Cardiac septum (tissue), 1 donor: Measurements from ENCODE around the gene VILL. TPM values are rescaled to one million over a fixed set of nuclear protein-coding genes. Genes with fewer than 3 reads are reported as not detected.
"Not testable (repeated sequence)": the region's sequence is repeated elsewhere in the genome, so short reads cannot be mapped to it uniquely, and the experiment has no call there.

Source experiments
- DNase-seq: peaks from one replicate; pipeline ENCODE4 v3.0.0-alpha.2; 2020; ENCODE audit warnings: low spot score
- intact Hi-C: fragments of 100-400 bp; cut with DNase I; formaldehyde crosslinking; loops from one replicate; pipeline ENCODE4 v1.14.0; 2022
- total RNA-seq: library from RNA; stranded (reverse); fragmentation: NEBNext Ultra II Directional; extraction: Animal tissue kit (Norgen Biotek cat#: 25700); gene quantifications from one replicate; pipeline ENCODE4 v1.2.1, GENCODE V29; 2021
- donor health status: DM: no; HTN: no; CAD: no.

Gene VILL
- total RNA-seq, 1 donor from 2014 or later, result 2.6 TPM

DNA sequence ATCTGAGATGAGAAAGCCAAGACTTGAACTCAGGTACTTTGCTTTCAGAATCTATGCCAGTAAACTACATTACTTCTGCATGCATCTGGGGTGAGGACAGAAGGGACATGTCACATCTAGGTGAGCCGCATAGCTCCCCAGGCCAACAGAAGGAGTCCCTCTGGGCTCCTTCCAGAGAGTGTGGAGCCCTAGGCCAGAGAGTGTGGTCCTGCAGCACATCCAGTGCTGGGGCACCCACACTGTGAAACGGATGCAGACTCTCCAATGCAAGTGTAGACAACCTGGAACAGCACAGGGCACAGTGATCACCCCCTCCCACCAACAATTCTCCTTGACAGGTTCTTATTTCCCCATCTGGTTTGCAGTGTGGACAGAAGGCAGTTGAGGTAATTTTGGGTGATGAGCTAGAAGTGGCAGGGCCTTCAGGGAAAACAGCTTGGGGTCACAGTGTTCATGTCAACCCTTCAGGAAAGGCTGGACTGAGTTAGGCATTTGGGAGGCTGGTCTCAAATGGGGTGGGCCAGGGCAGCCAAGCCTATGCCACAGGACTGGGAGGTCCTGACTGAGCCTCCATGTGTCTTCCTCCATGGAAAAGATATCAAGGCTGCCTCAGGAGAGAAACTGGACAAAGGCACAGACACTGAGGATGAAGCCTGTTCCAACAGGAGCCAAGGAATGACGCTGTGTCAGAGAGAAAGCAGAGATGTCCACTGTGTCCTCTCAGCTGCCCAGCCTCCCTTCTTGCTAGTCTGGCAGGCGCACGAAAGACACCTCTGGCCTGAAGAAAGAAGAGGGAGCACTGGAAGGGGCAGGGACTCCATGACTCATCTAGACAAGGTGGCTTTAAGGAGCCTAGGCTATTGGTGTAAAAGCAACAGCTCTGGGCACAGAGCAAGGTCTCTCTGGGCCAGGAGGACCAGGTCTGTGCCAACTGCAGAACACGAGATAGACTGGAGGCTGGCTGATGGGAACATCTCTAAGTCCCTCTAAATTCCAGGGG, 37.2 kb downstream of the VILL start:
- intact Hi-C loops, result no loop called here
- peak; percentile 63 for DNase-seq

DNA sequence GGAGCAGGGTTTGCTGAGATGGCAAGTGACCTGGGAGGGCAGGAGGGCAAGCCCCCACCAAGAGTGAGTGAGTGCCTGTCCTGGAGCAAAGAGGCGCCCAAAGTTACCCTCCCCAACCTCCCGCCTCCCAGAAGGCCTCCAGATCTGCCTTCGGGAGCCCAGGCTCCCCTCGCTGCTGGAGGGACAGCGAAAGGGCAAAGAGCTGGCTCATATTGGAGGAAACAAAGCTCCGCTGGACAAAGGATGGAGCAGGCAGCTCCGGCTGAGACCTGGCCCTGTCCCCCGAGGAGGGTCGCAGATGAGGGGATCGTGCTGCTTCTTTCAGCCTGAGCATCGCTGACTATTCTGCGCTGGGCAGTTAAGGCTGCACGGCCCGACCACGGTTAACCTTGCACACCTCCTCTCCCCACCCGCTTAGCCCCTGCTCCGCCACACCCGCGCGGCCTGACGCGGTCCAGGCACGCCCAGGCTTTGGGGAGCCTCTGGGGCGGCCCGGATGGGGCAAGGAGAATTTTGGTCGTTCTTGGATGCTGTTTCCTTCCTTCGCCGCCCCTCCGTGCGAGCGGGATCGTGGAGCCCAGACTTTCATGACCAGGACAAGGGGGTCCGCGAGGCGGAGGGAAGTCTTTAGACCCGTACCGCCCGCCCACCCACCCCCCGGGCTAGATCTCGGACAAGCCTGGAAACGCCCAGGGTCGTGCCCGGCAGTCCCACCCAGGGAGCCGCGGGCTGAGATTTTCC, 38.2 kb downstream of the VILL start:
- DNase-seq, result no peak

DNA sequence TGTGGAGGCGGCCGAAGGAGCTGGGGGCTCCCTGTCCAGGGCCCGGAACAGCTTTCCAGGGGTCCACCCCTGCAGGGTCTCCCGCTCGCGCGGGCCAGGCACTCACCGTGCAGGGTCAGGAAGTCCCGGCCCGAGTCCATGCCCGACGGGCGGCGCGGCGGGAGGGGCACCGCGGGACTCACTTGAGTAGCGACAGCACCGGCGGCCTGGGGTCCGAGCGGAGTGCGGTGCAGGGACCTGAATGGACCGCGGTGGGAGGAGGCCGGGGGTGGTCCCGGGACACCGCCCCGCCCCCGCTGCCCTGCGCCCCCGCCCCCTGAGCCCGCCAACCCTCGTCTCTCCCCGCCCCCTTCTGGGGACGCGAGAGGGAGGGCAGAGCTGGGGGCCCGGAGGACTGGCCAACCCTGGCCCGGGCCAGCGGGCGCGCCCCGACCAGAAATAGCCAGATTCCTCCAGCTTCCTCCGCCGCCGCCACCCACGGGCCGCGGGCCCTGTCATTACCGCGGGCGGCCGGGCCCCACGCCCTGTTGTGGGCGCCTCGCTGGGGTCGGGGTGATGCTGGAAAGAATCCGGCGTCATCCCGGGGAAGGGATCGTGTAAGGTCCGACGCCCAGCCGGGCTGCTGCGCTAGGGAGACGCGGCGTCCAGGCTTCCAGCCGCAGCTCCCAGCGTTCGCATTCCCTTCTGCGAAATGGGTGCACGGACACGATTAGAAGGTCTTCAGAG, 39.0 kb downstream of the VILL start, which contains the start of gene PLCD1:
TSS of gene PLCD1 (minus strand) at position 243 of the 726 bp plus-strand sequence. CDS start at position 140, 103 bp downstream.
- intact Hi-C loops, result no loop called here
- DNase-seq, result peak; percentile 84

More for the DNA sequence above, 38.2 kb downstream of the VILL start:
- intact Hi-C loops, result no loop called here

DNA sequence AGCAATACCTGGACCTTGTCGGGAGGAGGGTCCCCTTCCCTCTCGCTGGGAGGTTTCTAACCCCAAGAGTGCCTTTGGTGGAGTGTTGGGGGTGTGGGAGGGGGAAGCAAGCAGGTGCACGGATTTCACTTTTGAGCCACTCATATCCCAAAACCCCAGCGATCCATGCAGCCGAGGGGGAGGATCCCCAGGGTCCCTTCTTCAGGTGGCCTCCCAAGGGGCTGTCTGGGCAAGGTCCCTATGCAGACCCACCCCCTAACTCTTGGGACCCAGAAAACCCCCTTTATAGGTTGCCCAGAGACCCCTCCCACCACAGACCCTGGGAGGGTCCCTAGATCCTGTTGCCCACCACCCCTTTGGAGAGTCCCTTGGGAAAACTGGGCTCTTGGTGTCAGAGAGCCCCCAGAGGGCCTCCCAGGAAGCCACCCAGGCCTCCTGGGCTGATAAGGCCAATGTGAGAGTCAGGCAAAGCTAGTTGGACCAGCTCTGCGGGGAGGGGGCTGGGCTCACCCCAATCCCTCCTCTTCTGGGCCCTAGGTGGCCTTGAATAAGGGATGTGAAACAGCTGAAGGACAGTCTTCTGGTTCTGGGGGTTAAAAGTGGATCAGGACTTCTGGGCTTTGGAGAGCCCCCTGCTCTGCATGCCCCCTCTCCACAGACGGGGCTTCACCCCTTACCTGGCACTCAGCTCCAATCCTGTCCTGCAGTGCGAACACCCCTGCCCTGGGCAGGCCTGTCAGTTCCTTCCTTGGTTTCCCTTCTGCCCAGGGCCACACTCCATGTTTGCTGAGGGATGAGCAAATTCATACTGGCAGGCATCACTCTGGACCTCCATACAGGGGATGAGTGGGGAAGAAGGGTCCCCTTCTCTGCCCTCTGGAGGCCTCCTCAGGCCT, 39.8 kb downstream of the VILL start:
- intact Hi-C loops, result no loop called here
- no peak for DNase-seq

DNA sequence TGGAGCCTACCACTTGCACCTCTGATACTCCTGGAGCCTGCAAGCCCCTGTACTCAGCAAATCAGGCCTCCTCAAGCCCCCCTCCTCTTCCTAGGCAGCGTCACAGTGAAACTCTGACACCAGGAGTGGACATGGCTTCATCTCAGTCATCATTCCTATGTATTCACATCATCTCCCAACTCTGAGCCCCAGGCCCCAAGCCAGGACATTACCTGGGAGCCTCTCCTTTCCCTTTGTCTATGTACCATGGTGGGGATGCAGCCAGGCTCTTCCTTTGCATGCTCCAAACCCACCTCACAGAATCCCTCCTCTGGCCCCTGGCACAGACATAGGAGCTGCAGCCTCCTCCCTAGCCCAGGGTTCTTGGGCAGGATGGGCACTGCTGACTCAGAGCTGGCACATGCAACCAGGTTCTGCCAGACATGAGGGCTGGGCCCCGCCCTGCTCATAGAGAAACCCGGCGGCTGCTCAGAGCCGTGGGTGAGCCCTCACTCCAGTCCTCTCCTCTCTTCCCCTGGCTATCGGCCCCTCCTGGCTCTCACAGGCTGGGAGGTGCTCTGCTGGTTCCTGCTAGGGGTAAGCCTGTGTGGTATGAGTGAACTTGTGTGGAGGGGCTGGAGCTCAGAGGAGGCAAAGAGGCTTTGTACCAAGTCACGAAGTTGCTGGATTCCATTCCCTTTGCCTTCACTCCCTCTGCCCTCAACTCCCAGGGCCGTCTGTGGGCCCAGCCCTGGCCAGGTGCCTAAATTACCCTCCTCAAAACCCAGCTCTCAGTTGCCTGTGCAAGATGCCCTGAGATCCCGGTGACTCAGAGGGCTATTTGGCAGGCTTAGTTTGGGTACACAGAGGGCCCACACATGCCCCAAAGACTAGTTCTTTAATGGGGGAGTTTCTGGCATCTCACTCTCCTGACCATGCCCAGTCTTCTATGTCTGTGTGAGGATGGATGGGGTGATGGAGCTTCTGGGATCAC, 40.7 kb downstream of the VILL start:
- peak; percentile 82 for DNase-seq
- intact Hi-C loops, result no loop called here

DNA sequence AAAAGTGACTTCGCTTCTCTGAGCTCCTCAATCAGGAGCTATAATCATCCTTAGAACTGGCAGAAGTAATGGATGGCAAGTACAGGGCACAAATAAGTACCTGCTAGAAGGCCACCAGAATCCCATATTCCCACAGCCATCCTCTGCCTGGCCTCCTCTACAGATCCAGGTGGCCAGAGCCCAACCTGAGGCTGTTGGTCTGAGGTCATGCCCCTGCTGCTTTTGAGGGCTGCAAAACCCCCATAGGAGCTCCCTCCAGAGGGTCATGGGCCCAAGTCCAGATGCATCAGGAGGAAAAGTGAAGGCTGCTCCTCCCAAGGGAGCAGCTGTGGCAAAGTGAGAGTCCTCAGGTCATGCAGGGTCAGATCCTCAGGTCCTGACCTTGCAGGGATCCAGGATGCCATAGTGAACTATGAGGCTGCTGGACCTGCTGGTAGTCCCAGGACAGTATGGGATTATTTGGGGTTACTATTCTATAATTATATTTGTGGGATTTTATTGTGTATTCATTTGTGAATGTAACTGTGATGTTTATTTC, 41.8 kb downstream of the VILL start:
- intact Hi-C loops, result no loop called here
- no peak for DNase-seq

DNA sequence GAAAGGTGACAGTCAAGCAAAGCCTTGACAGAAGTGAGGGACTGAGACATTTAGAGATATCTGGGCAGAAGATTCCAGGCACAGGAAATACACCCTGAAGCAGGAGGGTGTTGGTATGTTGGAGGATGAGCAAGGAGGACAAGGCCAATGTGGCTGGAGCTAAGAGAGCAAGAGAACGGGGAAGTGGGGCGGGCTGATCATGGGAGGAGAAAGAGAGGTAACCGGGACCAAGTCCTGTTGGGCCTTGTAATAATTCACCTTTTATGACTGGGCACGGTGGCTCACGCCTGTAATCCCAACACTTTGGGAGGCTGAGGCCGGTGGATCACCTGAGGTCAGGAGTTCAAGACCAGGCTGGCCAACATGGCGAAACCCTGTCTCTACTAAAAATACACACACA, 43.0 kb downstream of the VILL start:
- intact Hi-C loops, DNase-seq: not testable (repeated sequence)

DNA sequence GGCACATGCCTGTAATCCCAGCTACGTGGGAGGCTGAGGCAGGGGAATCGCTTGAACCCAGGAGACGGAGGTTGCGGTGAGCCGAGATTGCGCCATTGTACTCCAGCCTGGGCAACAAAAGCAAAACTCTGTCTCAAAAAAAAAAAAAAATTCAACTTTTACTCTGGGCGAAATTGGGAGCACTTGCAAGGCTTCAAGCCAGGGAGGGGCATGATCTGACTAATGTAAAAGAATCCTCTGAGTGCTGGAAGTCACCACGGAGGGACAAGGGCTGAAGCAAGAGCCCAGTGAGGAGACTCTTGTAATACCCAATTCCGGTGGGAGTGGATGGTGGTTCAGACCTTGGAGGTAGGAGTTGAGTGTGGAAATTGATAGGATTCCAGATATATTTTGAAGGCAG, 43.7 kb downstream of the VILL start:
- intact Hi-C loops, DNase-seq: not testable (repeated sequence)

DNA sequence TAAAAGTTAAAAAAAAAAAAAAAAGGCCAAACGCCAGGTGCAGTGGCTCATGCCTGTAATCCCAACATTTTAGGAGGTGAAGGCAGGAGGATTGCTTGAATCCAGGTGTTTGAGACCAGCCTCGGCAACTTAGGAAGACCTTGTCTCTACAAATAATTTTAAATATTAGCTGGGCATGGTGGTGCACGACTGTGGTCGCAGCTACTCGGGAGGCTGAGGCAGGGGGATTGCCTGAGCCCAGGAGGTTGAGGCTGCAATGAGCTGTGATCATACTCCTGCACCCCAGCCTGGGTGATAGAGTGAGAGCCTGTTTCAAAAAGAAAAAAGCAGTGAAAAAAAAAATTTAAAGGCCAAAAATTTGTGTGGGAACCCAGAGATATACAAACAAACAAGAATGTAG, 45.7 kb downstream of the VILL start:
- intact Hi-C loops, result no loop called here
- no peak for DNase-seq

DNA sequence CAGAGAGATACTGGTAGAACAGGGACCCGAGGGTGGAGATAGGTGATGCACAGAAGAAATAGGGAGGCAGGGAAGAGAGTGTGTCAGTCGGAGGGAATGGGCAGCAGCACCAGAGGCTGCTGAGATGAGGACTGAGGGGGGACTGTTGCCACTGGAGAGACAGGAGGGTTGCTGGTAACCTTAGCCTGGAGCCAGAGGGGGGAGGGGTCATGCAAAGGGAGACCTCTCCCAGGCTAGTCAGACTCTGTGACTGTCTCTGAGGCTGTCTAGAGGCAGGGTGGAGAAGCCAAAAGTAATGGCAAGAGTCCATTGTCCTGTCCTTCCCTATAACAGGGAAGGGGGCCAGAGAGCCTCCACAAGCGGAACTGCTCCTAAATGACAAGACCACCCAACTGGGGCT, 46.3 kb downstream of the VILL start:
- intact Hi-C loops, result no loop called here
- no peak for DNase-seq

DNA sequence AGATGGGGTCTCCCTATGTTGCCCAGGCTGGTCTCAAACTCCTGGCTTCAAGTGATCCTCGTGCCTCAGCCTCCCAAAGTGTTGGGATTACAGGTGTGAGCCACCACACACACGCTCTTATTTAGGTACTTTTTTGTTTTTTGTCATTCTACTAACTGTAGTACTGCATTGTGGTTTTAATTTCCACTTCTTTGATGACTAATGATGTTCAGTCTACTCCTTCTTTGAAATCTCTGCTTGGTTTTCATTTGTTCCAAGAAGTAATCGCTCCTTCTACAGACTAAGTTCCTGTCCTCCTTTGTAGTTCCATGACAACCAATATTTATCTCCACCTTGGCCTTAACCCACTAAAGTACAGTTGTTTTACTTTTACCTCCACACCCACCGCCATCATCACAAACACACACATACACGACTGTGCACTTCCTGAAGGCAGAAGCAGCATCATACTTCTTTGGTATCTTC, 47.9 kb downstream of the VILL start:
- no peak for DNase-seq
- intact Hi-C loops, result no loop called here

DNA sequence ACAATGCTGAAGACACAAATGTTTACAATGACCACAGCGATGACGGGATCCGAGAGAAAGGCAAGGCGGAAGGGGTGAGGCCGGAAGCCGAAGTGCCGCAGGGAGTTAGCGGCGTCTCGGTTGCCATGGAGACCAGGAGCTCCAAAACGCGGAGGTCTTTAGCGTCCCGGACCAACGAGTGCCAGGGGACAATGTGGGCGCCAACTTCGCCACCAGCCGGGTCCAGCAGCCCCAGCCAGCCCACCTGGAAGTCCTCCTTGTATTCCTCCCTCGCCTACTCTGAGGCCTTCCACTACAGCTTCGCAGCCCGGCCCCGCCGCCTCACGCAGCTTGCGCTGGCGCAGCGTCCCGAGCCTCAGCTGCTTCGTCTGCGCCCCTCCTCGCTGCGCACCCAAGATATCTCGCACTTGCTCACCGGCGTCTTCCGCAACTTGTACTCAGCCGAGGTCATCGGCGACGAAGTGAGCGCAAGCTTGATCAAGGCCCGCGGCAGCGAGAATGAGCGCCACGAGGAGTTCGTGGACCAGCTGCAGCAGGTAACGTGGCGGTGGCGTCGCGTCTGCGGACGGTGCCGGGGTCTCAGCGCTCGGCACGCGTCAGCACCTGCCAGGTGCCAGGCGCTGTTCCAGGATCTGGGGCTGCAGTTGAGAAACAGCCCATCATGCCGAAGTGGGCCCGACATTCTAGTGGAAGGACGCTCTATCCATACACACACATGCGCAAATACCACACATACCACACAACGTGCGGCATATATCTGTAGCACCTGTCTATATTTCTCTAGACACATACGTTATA, 48.7 kb downstream of the VILL start, which contains the start of gene DLEC1:
TSS of gene DLEC1 (plus strand) at position 108 of the 798 bp plus-strand sequence. CDS start at position 126, 18 bp downstream.
- peak; percentile 89 for DNase-seq
- intact Hi-C loops, result no loop called here

DNA sequence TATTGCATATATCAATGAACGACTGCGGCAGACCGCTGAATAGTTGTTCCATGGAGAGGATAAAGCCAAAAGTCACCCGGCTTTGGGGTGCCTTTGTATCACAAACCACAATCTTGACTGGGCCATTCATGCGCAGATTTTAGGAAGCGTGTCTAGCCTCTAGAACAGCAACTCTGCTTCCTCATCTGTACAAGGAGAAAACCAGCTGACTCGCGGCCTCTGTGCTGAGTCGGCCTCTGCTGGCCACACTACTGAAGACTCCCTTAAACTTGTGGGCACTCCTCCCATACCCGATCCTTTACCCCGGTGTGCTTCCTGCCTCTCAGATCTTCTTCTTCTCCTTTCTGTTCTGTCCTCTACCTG, 49.3 kb downstream of the VILL start:
- intact Hi-C loops, result no loop called here
- peak; percentile 89 for DNase-seq

DNA sequence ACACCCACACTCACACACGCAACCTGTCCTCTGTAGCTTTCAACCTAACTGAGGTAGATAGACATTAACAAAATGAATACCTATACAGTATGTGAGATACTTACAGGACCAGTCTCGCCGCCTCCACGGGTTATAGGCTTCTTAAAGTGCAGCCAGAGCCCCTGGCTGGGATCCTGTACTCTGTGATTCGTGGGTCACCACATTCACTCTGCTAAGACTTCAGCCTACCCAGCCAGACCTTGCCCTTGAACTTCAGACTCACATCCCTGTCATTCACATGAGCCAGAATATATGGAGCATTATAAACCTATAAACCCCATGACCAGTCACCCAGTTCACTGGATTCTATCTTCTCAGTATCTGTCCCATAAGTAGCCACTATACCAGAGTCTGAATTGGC, 49.8 kb downstream of the VILL start:
- intact Hi-C loops, result no loop called here
- no peak for DNase-seq

DNA sequence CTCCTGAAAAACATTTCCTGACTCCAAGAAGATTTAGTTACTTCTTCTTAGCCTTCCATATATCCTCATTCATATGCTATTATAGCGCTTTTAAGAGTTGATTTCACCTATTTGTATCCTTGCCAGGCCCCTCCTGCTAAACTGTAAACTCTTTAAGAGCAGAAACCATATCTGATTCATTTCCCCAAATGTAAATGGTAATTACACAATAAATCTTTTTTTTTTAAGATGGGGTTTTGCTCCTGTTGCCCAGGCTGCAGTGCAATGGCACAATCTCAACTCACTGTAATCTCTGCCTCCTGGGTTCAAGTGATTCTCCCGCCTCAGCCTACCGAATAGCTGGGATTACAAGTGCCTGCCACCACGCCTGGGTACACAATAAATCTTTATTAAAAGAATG, 52.9 kb downstream of the VILL start:
- intact Hi-C loops, result no loop called here
- DNase-seq, result no peak

DNA sequence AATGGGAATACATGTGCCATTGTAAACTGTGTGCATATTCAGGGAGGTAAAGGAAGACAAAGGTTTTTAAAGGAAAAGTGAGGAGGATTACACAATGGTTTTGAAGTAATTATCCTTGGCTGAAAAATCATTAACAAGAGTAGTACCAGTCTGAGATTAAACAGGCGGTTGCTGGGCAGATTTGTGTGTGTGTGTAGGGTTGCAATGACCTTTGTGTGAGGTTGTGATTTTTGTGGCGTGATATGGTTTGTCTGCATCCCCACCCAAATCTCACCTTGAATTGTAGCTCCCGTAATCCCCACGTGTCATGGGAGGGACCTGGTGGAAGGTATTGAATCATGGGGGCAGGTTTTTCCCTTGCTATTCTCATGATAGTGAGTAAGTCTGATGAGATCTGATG, 55.4 kb downstream of the VILL start:
- DNase-seq, result no peak
- intact Hi-C loops, result no loop called here

DNA sequence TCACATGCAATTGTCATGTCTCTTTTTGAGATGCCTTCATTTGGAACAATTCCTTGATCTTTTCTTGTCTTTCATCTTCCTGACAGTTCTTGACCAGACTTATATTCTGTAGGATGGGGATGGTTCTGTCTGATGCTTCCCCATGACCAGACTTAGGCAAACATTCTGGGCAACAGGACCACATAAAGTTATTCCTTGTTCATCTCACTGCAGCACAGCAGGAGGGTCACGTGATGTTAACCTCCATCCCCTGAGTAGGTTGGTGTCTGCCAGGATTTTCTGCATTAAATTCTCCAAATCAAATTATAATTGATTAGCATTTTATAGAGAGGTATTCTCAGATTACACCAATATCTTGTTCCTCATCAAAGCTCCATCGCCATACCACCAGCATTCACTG, 56.2 kb downstream of the VILL start:
- intact Hi-C loops, result no loop called here
- DNase-seq, result no peak
